ENCODE data around the gene CSKMT.
A peak's percentile ranks its signal among the peaks of the same experiment; 100 is the strongest.
"Not testable (repeated sequence)": the region's sequence is repeated elsewhere in the genome, so short reads cannot be mapped to it uniquely, and the experiment has no call there.

Gene CSKMT

GRCh38 chr11:62689421-62690183, 24.5 kb downstream of the CSKMT start, which contains the start of gene LRRN4CL:
TSS of gene LRRN4CL (minus strand) at chr11:62689530. CDS start at chr11:62688508, 1,022 bp downstream.
- peak; percentile 19 for DNase-seq

DNA sequence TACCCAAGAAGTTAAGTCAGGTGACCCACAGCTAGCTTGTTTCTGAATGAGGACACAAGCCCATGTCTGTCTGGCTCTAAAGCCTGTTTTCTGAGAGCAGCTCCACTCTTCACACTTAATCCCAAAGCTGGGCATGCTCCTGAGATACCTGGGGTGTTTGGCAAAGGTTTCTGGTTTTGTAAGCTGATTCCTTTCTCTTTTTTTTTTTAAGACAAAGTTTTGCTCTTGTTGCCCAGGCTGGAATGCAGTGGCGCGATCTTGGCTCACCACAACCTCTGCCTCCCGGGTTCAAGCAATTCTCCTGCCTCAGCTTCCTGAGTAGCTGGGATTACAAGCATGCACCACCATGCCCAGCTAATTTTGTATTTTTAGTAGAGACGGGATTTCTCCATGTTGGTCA, 28.5 kb downstream of the CSKMT start:
- DNase-seq: not testable (repeated sequence)

- peak; percentile 16 for DNase-seq
These were observed 29.5 kb downstream of the CSKMT start for GRCh38 chr11:62694455-62695167.

DNA sequence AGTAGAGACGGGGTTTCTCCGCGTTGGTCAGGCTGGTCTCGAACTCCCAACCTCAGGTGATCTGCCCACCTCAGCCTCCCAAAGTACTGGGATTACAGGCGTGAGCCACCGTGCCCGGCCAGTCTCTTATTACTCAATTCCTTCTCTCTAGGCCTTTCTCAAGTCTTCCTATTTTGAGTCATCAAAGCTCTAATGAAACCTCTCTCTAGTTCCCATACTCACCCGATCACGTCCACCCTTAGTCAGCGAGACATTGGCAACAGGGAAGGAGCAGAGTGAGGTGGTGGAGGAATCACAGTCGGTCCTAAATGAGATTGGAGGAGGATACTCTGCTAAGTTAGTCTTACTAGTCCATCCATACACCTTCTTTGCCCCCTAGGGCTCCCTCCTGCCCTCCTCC, 37.1 kb downstream of the CSKMT start:
- no peak for DNase-seq

GRCh38 chr11:62703921-62704320, 38.8 kb downstream of the CSKMT start:
- DNase-seq: not testable (repeated sequence)

DNA sequence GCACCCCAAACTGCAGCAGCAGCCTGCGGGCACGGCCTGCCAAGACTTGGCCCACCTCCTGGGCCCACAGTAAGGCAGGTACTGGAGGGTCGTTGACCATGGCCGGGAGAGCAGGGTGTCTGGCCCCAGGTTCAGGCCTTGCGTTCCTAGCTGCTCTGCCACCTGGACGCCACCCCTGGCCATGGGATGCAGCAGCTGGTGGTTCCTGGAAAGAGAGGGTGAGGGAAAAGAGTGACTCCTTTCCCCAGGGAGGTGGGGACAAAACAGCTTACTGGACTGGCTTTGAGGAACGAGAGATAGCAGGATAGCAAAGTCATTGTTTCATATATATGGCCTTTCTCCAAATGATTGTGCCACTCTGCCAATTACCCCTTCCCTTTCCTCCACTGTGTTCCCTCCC, 40.3 kb downstream of the CSKMT start:
- DNase-seq: no peak

DNA sequence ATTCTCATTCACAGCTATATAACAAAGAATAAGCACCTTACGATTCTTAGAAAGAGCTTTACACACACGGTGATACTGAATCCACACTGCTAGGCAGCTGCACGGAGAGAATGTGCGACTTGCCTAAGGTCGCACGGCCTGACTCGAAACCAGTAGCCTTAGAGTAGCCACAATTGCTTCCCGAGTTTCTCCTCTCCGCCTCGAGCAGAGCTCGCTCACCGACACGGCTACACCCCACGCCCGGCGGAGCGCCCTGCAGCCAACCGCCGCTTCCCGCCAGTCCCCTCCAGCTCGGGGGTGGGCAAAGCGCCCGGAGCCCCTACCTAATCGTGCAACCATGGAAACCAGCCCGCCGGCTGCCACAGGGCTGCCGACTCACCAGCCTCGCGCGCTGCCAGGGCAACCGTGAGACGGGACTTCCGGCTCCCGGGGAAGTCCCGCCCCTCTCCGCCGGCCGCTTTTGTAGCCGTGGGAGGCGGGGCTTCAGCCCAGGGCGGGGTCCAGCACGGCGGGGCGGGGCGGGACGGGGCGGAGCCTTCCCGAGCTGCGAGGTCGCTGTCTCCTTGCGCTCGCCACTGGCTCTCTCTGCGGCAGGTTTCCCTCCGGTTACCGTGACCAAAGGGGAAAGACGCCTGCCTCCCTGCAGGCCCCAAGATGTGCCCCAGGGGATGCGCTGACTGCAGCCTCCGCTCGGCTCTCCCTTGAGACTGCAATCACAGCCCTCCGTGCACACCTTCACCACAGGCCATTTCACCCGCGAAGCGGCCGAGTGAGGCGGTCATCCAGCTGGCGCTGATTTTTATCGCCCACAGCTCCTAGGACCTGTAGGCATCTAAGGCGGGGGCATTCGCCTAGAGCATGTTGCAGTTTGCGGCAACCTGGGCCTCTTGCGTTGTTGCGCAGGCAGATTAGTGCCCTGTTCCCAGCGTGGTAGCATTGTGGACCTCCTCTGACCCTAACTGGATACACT, 41.1 kb downstream of the CSKMT start:
- DNase-seq: peak; percentile 88

DNA sequence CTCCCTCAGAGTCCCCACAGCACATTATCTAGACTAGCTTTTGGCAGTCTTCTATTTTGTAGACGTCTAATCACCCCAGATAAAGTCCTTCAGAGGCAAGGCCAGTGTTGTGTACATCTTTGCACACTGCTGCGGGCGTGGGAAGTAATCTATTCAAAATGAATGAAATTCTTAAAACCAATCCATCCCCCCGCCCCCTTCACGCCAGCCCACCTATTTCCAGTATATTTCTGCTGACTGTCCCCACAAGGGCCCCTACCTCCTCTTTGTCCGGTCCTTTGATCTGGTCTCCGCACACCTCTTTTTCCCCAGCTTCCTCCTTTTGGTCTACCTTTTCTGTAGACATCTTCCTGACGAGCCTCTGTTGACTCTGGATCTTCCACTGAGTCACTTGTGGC, 41.7 kb downstream of the CSKMT start:
- DNase-seq: no peak

- no peak for DNase-seq
These were observed 42.3 kb downstream of the CSKMT start, which contains the start of the genes BSCL2 and GNG3 for GRCh38 chr11:62707277-62707861. TSS of gene BSCL2 (minus strand) at chr11:62707424. CDS start at chr11:62707195, 229 bp downstream. TSS of gene GNG3 (plus strand) at chr11:62707676. CDS start at chr11:62708296, 620 bp downstream.

DNA sequence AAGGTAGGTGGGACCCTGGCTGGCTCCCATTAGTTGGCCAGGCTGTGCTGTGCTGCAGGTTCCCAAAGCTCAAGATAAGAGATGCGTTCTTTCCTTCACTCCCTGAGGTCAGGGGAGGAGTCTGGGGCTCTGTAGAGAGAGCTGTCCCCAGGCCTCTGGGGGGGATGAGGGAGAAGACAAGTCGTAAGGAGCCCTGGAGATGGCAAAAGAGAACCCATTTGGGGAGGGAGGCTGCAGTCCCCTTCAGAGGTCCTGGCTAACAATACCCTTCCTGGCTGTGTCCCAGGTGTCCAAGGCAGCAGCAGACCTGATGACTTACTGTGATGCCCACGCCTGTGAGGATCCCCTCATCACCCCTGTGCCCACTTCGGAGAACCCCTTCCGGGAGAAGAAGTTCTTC, 43.3 kb downstream of the CSKMT start:
- no peak for DNase-seq

- DNase-seq: no peak
These were observed 43.7 kb downstream of the CSKMT start for GRCh38 chr11:62708793-62709192.

DNA sequence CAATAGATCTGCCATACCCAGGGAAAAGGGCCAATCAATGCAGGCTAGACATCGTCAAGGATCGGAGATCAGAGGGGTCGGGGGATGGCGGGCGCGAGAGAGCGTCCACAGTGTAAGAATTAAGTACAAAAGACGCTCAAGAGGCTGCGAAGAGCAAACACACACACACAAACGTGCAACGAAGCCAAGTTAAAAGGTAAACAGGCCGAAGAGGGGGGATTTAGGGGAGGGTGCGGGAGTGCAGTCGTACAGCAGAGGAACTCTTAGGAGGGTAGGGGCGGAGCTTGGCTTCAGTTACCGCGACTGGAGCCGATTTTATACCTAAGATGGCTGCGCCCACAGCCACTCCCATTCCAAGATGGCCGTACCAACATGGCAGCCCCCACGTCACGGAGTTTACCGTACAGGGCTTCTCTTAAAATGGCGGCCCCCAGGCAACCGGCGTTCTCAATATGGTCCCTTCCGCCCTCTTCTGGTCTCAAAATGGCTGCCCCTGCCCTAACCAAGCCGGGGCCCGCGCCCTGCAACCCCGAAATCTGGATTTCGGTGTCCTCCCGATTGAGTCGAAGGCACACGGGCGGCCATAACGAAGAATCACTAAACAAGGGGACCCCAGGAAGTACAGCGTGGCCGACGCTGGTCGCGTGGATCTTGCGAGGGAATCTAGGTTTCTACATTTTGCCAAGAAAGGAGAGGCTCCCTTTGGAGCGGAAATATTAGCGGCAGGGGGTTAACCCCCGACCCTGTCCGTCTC, 44.3 kb downstream of the CSKMT start:
- peak; percentile 50 for DNase-seq

DNA sequence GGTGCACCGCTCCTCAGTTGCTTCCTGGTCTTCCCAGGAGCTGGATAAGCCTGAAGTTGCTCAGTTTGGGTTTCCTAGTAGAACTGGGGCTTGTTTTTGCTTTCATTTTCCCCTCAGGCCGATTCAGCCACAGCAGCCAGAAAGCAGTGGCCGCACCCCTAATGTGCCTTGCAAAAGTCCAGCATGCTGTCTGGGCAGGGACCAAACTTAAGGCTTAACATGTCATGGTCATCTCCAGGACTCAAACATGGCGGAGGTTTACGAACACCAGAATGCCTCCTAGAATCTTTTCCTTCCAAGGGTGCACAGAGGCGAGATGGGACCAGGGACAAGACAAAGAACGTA, 44.9 kb downstream of the CSKMT start:
- DNase-seq: no peak

- DNase-seq: no peak
These were observed 47.2 kb downstream of the CSKMT start for GRCh38 chr11:62712276-62712812.

DNA sequence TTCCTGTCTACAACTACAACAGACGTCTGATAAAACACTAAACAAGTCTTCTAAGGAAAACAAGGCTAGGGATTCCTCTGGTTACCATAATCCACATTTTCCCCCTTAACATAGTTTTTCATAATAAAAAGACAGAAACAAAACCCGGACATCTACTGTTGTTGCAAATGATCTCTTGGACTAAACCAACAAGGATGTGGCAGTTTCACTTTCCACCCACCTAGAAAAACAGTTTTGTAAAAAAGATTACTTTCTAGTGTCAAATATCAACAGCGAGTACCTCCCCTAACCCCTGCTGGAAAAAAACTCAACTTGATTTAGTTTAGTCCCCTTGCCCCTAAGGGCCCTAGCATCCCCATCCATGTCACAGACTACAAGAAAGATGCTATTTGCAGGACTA, 47.7 kb downstream of the CSKMT start:
- DNase-seq: no peak

- DNase-seq: no peak
These were observed 48.2 kb downstream of the CSKMT start for GRCh38 chr11:62713343-62713742.

DNA sequence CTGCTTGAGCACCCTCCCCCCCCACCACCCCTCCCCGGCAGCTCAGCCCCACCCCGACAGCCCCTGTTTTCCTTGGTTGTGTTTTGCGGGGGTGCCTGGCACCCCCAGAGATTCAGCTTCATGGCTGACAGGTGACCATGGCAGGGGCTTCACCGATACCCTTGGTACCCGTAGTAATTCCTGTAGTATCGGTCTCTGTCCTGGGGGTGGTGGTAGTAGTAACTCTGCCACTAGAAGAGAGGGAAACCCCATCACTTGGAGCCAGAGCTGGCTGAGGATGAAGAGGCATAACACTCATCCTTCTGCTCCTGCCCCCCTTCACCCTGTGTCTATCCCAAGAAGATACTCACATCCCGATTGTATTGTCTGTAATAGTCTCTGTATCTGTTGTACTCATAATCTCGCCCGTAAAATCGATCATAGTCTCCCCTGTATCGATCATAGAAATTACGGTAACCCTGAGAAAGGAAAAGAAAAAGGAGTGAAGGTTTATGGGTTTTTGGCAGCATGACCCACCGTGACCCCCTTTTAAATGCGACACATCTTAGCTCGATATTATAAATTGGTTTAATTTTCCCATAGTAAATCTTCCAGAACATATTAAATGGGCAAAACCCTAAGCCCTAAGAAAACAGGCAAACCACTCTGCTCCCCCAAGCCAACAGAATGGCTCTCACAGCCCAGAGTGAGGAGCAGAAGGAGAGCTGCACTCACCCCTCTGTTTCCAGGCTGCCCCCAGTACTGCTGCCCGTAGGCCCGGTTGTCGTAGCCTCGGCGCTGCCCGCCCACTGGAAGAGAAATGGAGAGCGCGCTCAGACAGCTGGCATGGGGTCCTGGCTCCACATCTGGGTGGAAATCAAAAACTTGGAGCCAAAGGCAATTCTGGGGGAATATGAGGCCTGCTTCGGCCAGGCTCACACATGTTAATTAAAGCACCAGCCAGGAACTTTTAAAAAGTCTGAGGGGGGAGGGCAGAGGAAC, 50.3 kb downstream of the CSKMT start:
- no peak for DNase-seq

GRCh38 chr11:62716206-62716605, 51.1 kb downstream of the CSKMT start:
- DNase-seq: no peak

GRCh38 chr11:62716816-62717215, 51.7 kb downstream of the CSKMT start:
- no peak for DNase-seq
